Panc1 (cell line): Measurements from ENCODE around the gene PLEKHM2.

Source experiments
- CTCF ChIP-seq: fragments of 450-650 bp; IDR thresholded peaks from 2 replicates; pipeline ENCODE4 v1.5.1; 2017; ENCODE audit warnings: mild to moderate bottlenecking
- SIN3A ChIP-seq: IDR thresholded peaks from 2 replicates; pipeline ENCODE4 v1.6.1; 2012; ENCODE audit warnings: low read depth, mild to moderate bottlenecking, low read length, moderate library complexity, borderline replicate concordance; ENCODE audit not compliant: insufficient read depth

GRCh38 chr1:15724949-15725880 lies 41.1 kb downstream of the PLEKHM2 start:
- TF ChIP-seq CTCF (no peak), SIN3A (no peak)
